DMS53 treated with DMSO at 0.1 percent for 48 hours (cell line): ENCODE measurements around the gene FAM184B.
"Not testable (repeated sequence)": the region's sequence is repeated elsewhere in the genome, so short reads cannot be mapped to it uniquely, and the experiment has no call there.

Source experiments
- DNase-seq: peaks from one replicate; lab custom pipeline; 2025; ENCODE audit not compliant: unreplicated experiment; lab: John Stamatoyannopoulos, UW

Gene FAM184B

DNA sequence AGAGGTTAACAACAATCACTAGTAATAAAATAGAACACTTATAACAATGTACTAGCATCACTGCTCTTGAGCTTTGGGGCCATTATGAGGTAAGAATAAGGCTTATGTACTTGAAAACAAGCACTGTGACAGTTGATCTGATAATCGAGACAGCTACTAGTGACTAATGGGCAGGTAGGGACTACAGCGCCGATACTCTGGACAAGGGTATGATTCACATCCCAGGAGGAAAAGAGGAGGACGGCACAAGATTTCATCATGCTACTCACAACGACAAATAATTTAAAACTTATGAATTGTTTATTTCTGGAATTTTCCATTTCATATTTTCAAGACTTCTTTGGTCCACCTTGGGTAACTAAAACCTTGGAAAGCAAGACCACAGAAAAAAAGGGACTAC is 62.3 kb downstream of the FAM184B start:
- no peak for DNase-seq

GRCh38 chr4:17718471-17718870 is 63.0 kb downstream of the FAM184B start:
- DNase-seq = no peak

DNA sequence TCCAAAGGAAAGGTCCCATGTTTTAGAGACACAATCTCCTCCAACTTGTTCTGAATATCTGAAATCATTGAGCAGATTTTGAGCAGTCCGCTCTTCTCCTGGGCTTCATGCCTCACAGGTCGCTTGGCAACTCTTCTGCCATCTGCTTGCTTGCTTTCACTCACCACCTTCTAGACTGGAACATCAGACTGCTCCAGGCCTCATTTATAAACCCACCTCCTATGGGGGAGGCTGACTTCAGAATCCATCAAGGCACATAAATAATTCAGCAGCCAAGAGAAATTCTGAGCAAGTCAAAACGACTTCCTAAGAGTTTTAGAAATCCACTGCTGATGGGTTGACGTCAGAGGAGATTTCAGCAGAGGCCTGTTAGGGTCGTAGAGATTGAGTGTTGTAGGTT is 64.1 kb downstream of the FAM184B start:
- DNase-seq = no peak

DNA sequence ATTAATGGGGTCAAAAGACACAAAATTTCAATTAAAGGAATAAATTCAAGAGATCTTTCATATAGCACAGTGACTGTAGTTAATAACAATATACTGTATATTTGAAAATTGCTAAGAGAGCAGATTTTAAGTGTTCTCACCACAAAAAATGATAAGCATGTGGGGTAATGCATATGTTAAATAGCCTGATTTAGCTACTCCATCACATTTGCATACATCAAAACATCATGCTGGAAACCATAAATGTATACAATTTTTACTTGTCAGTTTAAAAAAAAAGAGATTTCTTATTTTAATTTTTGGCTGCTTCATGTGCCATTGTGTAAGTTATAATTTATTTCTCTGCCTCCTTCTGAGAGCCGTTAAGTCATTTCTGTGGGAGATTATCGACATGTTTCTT is 65.9 kb downstream of the FAM184B start:
- no peak for DNase-seq

DNA sequence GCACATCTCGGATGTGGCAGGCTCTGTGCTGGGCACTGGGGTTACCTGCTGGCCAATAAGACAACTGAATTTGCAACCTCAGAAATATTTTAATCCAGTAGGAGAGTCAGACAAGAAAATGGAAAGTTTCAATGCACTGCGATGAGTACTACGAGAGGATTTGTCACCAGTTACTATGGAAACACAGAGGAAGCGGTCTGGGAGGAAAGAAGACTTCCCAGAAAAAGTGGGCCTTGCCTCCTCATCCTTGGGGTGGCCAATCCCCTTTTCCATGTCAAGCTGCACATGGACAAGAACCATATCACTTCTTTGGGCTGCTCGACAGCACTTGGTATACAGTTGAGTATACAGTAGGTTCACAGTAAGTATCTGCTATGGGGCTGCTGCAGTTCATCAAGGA is 67.6 kb downstream of the FAM184B start:
- DNase-seq = no peak

GRCh38 chr4:17712166-17712565 is 69.3 kb downstream of the FAM184B start:
- DNase-seq = no peak

DNA sequence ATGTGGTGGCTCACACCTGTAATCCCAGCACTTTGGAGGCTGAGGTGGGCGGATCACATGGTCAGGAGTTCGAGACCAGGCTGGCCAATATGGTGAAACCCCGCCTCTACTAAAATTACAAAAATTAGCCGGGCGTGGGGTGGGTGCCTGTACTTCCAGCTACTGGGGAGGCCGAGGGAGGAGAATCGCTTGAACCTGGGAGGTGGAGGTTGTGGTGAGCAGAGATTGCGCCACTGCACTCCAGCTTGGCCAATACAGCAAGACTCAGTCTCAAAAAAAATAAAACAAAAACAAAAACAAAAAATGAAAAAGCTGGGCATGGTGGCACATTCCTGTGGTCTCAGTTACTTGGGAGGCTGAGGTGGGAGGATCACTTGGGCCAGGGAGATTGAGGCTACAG is 70.2 kb downstream of the FAM184B start:
- not testable (repeated sequence) for DNase-seq

- DNase-seq = no peak
Observed at GRCh38 chr4:17709763-17710068, 71.7 kb downstream of the FAM184B start.

- no peak for DNase-seq
Observed at GRCh38 chr4:17708992-17709762, 72.2 kb downstream of the FAM184B start.

DNA sequence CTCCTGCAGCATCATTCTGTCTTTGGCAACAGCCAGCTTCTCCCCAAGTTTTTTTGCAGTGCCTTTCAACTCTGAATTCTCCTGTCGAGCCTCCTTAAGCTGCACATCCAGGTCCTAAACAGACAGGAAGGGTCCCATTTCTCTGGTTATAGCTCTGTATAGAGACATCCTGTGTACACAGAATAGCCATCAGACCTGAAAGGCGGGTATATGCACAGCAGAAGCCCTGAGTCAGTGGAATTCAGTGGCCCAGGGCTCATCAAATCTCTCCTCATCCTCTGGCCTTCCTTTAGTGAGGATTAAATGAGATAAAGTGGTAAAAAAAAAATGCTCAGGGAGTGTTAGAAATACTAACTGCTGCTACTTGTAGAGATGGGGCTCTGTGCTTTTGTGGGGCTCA is 73.8 kb downstream of the FAM184B start:
- DNase-seq = no peak

- no peak for DNase-seq
Observed at GRCh38 chr4:17705107-17705506, 76.3 kb downstream of the FAM184B start.

- DNase-seq = no peak
Observed at GRCh38 chr4:17704020-17704650, 77.3 kb downstream of the FAM184B start.

- peak; percentile 25 for DNase-seq
Observed at GRCh38 chr4:17702641-17703040, 78.8 kb downstream of the FAM184B start.

DNA sequence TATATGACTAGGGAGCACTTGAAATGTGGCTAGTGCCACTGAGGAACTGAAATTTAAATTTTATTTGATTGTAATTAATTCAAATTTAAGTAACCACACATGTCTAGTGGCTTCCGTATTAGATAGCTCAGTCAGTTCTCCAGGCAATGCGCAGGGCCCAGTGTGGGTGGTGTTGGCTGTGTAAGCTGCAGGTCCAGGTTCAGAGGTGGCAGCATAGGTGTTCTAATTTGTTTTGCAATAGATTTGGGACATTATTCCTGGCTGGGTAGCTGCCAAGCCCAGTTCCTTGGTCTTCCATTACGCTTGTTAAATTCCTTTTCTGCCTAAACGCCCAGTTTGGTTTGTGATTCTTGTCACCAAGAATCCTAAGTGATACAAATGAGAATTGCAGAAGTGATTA is 79.5 kb downstream of the FAM184B start:
- DNase-seq = no peak

GRCh38 chr4:17701138-17701839 is 80.1 kb downstream of the FAM184B start:
- DNase-seq = no peak

GRCh38 chr4:17699380-17699779 is 82.0 kb downstream of the FAM184B start:
- no peak for DNase-seq

- DNase-seq = no peak
Observed at GRCh38 chr4:17698116-17698515, 83.3 kb downstream of the FAM184B start.

DNA sequence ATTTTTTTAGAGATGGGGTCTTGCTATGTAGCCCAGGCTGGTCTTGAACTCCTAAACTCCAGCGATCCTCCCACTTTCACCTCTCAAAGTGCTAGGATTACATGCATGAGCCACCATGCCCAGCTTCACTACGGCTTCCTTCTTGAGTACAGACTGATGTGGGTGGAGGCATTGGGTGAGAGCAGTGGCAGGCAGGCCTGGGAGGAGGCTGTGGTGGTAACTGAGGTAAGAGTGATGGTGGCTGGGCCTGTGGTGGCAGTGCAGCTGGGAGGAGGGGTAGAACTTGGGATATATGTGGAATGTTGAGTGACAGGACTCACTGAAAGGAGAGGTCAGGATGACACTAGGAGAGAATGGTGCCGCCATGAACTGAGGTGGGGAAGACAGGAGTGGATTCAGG is 86.1 kb downstream of the FAM184B start:
- no peak for DNase-seq

DNA sequence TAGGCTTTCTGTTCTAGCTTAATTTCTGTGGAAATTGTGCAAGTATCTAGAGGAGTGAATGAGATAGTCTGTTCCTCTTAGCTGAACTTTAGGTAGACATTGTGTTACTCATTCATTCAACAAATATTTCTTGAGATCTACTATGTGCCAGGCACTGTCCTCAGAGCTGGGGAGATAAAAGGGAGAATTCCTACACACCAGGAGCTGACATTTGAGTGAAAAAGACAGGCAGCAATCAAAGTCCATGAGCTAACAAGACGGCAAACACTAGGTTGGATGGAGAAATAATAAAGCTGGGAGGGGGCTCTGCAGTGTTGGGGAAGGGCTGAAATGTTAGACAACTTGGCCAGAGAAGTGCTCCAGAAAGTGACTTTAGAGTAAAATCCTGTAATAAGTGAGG is 86.9 kb downstream of the FAM184B start:
- DNase-seq = no peak

GRCh38 chr4:17690898-17691297 is 90.5 kb downstream of the FAM184B start:
- DNase-seq = no peak

DNA sequence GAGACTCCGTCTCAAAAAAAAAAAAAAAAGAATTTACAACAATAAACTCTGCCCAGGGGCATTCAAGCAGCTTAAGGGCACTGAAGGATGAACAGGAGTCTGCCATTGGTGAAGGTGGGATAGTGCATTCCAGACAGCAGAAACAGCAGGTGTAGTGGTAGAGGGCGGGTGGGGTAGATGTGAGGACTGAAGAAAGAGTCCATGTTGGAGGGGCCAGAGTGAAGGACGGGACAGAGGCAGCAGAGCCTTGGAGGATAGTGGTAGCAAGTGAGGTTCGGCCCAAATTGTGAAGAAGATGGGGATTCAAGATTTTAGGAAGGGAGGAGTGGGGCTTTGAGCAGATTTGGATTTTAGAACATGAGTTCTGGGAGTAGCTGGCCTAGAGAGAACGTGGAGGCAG is 91.3 kb downstream of the FAM184B start:
- no peak for DNase-seq

DNA sequence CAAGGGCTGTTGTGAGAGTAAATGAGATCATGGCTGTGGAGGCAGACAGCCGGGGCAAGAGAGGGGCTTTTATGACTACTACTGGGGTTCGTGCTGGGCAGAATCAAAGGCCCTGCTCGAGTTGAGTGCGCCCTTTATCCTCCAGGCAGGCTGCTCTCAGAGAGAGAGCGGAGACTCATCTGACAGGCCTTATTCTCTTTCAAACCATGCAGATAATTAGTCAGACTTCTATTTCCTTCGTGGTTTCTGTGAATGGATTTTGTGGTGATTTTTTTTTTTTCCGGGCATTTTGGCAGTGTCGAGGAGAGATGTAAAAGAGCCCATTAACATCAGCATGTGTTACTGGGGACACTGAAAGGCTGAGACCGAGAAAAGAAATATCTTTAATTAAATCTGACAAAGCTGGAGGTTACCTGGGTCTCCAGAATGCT is 93.4 kb downstream of the FAM184B start:
- DNase-seq = no peak
